ENCODE measurements around the gene DCST1. TPM values are rescaled to one million over a fixed set of nuclear protein-coding genes. Genes with fewer than 3 reads are reported as not detected.

Gene DCST1
- total and polyA plus RNA-seq, 2 of the 13 experiments (the other 11 are each of a cell fraction or from before 2014, with no cell fraction given), result 0.04 TPM; not detected in 1

DNA sequence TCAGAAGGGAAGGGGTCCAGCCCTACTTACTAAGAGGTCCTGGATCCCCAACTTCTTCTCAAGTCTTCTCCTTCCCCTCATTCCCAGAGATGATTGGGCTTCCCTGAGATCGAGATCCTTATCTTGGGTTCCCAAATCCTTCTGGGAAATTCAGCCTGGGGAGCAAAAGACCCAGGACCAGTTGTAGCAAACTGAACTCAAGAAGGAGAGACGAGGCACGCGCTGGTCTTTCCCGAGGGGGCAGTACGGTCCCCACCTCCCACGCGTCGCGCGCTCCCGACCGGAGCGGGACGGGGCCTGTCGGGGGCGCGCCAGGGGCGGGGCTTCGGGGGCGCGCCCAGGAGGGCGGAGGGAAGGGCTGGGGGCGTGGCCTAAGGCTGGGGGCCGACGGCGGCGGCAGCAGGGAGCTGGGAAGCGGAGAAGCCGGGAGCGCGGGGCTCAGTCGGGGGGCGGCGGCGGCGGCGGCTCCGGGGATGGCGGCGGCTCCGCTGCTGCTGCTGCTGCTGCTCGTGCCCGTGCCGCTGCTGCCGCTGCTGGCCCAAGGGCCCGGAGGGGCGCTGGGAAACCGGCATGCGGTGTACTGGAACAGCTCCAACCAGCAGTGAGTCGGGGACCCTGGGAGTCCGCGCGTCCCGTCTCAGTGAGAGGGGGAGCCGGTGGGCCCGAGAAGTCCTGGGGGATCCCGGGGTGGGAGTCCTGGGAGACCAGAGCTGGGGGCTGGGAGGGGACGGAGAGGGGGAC is 45.0 kb downstream of the DCST1 start, which contains the start of gene EFNA3 (continued):
- TF ChIP-seq, protein P1, sequence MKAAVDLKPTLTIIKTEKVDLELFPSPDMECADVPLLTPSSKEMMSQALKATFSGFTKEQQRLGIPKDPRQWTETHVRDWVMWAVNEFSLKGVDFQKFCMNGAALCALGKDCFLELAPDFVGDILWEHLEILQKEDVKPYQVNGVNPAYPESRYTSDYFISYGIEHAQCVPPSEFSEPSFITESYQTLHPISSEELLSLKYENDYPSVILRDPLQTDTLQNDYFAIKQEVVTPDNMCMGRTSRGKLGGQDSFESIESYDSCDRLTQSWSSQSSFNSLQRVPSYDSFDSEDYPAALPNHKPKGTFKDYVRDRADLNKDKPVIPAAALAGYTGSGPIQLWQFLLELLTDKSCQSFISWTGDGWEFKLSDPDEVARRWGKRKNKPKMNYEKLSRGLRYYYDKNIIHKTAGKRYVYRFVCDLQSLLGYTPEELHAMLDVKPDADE (CRISPR knock-in tag; IDR thresholded peaks at IDR 0.05), result no peak
- no peak for TF ChIP-seq ZNF33A (CRISPR knock-in tag; IDR thresholded peaks at IDR 0.05; ENCODE audit: borderline replicate concordance)
- no peak for TF ChIP-seq AKAP8 (CRISPR knock-in tag; IDR thresholded peaks at IDR 0.05)
- no peak for TF ChIP-seq NR3C1 (CRISPR knock-in tag; IDR thresholded peaks at IDR 0.05)
- TF ChIP-seq ZNF775 (CRISPR knock-in tag; IDR thresholded peaks at IDR 0.05; ENCODE audit: borderline replicate concordance), result no peak
- TF ChIP-seq FOSL2 (CRISPR knock-in tag; IDR thresholded peaks at IDR 0.05), result no peak
- TF ChIP-seq RORA (CRISPR knock-in tag; IDR thresholded peaks at IDR 0.05), result no peak
- TF ChIP-seq, protein P2, sequence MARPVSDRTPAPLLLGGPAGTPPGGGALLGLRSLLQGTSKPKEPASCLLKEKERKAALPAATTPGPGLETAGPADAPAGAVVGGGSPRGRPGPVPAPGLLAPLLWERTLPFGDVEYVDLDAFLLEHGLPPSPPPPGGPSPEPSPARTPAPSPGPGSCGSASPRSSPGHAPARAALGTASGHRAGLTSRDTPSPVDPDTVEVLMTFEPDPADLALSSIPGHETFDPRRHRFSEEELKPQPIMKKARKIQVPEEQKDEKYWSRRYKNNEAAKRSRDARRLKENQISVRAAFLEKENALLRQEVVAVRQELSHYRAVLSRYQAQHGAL (CRISPR knock-in tag; IDR thresholded peaks at IDR 0.05; ENCODE audit: not compliant biosample characterization), result no peak
- TF ChIP-seq, protein P3, sequence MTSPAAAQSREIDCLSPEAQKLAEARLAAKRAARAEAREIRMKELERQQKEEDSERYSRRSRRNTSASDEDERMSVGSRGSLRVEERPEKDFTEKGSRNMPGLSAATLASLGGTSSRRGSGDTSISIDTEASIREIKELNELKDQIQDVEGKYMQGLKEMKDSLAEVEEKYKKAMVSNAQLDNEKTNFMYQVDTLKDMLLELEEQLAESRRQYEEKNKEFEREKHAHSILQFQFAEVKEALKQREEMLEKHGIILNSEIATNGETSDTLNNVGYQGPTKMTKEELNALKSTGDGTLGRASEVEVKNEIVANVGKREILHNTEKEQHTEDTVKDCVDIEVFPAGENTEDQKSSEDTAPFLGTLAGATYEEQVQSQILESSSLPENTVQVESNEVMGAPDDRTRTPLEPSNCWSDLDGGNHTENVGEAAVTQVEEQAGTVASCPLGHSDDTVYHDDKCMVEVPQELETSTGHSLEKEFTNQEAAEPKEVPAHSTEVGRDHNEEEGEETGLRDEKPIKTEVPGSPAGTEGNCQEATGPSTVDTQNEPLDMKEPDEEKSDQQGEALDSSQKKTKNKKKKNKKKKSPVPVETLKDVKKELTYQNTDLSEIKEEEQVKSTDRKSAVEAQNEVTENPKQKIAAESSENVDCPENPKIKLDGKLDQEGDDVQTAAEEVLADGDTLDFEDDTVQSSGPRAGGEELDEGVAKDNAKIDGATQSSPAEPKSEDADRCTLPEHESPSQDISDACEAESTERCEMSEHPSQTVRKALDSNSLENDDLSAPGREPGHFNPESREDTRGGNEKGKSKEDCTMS (CRISPR knock-in tag; conservative IDR thresholded peaks at IDR 0.05), result no peak
- TF ChIP-seq ZNF816 (CRISPR knock-in tag; IDR thresholded peaks at IDR 0.05; ENCODE audit: borderline replicate concordance), result no peak
- TF ChIP-seq KAT8 (CRISPR knock-in tag; IDR thresholded peaks at IDR 0.05), result no peak
- TF ChIP-seq KLF9 (CRISPR knock-in tag; IDR thresholded peaks at IDR 0.05; ENCODE audit: low read depth), result no peak
- TF ChIP-seq, protein P4, sequence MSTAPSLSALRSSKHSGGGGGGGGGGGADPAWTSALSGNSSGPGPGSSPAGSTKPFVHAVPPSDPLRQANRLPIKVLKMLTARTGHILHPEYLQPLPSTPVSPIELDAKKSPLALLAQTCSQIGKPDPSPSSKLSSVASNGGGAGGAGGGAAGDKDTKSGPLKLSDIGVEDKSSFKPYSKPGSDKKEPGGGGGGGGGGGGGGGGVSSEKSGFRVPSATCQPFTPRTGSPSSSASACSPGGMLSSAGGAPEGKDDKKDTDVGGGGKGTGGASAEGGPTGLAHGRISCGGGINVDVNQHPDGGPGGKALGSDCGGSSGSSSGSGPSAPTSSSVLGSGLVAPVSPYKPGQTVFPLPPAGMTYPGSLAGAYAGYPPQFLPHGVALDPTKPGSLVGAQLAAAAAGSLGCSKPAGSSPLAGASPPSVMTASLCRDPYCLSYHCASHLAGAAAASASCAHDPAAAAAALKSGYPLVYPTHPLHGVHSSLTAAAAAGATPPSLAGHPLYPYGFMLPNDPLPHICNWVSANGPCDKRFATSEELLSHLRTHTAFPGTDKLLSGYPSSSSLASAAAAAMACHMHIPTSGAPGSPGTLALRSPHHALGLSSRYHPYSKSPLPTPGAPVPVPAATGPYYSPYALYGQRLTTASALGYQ (CRISPR knock-in tag; IDR thresholded peaks at IDR 0.05), result no peak
- TF ChIP-seq SCMH1 (CRISPR knock-in tag; IDR thresholded peaks at IDR 0.05; ENCODE audit: borderline replicate concordance), result no peak
- TF ChIP-seq, protein P5, sequence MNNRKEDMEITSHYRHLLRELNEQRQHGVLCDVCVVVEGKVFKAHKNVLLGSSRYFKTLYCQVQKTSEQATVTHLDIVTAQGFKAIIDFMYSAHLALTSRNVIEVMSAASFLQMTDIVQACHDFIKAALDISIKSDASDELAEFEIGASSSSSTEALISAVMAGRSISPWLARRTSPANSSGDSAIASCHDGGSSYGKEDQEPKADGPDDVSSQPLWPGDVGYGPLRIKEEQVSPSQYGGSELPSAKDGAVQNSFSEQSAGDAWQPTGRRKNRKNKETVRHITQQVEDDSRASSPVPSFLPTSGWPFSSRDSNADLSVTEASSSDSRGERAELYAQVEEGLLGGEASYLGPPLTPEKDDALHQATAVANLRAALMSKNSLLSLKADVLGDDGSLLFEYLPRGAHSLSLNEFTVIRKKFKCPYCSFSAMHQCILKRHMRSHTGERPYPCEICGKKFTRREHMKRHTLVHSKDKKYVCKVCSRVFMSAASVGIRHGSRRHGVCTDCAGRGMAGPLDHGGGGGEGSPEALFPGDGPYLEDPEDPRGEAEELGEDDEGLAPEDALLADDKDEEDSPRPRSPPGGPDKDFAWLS (CRISPR knock-in tag; IDR thresholded peaks at IDR 0.05; ENCODE audit: borderline replicate concordance), result no peak
- TF ChIP-seq ZNF30 (CRISPR knock-in tag; IDR thresholded peaks at IDR 0.05), result no peak
- TF ChIP-seq, protein P6, sequence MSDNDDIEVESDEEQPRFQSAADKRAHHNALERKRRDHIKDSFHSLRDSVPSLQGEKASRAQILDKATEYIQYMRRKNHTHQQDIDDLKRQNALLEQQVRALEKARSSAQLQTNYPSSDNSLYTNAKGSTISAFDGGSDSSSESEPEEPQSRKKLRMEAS (IDR thresholded peaks at IDR 0.05), result 0 out of 2 replicates have a peak, but pooled peaks have one; percentile 26
- TF ChIP-seq, protein P7, sequence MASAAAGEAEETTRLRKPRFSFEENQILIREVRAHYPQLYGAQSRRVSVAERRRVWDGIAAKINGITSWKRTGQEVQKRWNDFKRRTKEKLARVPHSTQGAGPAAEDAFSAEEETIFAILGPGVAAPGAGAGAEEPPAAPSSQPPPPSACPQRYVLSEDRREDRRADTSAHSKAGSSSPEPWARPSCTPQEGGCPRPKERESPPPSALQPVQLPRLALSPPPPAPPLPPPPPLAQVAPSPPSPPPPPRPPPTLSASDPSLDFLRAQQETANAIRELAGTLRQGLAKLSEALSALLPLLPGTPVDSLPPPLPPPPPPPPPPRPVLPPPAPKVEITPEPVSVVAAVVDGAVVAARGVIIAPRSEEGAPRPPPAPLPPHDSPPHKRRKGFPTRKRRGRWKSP (CRISPR knock-in tag; IDR thresholded peaks at IDR 0.05), result no peak
